ENCODE results near the gene DHX30.
"Not testable (repeated sequence)": the region's sequence is repeated elsewhere in the genome, so short reads cannot be mapped to it uniquely, and the experiment has no call there.

The DHX30 gene, protein sequence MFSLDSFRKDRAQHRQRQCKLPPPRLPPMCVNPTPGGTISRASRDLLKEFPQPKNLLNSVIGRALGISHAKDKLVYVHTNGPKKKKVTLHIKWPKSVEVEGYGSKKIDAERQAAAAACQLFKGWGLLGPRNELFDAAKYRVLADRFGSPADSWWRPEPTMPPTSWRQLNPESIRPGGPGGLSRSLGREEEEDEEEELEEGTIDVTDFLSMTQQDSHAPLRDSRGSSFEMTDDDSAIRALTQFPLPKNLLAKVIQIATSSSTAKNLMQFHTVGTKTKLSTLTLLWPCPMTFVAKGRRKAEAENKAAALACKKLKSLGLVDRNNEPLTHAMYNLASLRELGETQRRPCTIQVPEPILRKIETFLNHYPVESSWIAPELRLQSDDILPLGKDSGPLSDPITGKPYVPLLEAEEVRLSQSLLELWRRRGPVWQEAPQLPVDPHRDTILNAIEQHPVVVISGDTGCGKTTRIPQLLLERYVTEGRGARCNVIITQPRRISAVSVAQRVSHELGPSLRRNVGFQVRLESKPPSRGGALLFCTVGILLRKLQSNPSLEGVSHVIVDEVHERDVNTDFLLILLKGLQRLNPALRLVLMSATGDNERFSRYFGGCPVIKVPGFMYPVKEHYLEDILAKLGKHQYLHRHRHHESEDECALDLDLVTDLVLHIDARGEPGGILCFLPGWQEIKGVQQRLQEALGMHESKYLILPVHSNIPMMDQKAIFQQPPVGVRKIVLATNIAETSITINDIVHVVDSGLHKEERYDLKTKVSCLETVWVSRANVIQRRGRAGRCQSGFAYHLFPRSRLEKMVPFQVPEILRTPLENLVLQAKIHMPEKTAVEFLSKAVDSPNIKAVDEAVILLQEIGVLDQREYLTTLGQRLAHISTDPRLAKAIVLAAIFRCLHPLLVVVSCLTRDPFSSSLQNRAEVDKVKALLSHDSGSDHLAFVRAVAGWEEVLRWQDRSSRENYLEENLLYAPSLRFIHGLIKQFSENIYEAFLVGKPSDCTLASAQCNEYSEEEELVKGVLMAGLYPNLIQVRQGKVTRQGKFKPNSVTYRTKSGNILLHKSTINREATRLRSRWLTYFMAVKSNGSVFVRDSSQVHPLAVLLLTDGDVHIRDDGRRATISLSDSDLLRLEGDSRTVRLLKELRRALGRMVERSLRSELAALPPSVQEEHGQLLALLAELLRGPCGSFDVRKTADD

DNA sequence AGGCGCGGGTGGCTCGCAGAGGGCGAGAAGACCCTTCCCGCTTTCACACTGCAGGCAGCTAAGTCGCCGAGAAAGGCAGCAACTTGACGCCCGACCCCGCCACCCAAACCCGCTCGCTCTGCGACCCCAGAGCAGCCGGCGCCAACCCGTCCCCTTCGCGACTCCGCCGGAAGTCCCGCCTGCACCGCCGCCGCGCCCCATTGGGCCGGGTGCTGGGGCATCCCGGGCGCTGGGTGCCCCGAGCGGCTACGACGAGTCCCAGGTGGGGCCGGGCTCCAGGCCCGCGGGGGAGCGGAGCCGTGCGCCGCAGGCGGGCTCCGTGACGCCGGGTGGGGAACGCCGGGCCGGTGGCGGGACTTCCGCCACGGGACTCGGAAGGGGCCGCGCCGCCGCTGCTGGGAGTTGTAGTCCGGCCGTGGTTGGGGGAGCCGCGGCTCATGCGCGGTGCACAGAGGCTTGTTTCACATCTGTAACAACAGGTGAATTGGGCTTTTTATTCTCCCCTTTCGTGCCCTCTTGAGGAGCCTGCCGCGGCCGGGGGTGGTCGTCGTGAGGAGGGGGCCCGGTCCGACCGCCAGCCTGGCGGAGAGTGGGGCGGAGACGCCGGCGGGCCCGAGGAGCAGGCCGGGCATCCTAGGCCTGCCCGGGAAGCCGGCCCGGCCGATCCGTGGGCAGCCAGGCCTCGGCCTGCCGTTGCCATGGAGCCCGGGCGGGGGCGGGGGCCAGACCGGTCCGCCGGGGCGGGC is at the start of gene DHX30:
Gene DHX30, plus strand, starts transcription at position 405 of the 746 bp plus-strand sequence. CDS start 7,546 bp downstream, outside the sequence.
- DNase-seq: peak; percentile 93

DNA sequence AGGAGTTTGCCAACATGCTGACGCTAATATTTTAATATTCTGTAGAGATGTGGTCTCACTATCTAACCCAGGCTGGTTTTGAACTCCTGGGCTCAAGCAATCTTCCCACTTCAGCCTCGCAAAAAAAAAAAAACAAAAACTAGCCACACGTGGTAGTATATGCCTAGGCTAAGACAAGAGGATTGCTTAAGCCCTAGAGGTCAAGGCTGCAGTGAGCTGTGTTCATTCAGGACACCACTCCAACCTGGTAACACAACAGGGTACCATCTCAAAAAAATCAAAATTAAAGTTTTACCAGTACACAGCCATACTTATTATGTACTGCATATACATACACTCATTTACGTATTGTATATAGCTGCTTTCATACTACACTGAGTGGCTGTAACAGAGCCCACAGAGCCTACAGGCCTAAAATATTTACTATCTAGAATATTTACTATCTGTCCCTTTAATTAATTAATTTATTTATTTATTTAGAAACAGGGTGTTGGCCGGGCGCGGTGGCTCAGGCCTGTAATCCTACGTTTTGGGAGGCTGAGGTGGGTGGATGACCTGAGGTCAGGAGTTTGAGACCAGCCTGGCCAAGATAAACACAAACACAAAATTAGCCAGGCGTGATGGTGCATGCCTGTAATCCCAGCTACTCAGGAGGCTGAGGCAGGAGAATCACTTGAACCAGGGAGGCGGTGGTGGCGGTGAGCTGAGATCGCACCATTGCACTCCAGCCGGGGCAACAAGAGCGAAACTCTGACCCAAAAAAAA is 44.5 kb upstream of the DHX30 start:
- DNase-seq: no peak

DNA sequence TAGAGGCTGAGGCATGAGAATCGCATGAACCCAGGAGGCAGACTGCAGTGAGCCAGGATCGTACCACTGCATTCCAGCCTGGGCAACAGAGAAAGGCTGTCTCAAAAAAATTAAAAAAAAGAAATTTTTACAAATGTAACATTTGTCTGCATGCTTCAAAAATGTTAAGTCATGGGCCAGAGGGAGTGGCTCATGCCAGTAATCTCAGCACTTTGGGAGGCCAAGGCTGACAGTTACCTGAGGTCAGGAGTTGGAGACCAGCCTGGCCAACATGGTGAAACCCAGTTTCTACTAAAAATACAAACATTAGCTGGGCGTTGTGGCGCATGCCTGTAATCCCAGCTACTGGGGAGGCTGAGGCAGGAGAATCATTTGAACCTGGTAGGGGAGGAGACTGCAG is 42.7 kb upstream of the DHX30 start:
- DNase-seq: not testable (repeated sequence)

DNA sequence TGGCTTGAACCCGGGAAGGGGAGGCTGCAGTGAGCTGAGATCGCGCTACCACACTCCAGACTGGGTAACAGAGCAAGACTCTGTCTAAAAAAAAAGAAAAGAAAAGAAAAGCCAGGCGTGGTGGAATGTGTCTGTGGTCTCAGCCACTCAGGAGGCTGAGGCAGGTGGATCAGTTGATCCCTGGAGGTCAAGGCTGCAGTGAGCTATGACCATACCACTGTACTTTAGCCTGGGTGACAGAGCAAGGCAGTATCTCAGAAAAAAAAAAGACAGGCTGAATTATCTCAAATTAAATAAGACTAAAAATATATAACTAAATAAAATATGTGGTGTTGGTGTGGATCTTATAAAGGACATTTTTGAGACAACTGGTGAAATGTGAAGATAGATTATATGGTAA is 41.9 kb upstream of the DHX30 start:
- DNase-seq: no peak

DNA sequence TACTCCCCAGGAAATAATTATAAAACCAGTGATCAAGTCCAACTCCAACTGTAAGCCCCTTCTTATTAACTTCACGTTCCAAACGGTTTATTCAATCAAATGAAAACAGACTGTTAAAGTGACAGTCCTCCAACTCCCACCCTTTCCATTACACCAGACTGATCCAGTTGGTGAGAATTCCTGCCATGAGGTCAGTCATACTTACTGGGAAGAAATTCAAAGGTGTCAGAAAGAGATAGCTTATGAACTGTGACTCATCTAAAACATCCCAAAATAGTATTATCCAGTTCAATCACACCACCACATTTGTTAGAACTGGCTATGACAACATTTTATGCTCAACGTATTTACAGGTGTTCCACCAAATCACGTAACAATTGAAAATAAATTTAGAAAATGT is 40.7 kb upstream of the DHX30 start:
- no peak for DNase-seq

DNA sequence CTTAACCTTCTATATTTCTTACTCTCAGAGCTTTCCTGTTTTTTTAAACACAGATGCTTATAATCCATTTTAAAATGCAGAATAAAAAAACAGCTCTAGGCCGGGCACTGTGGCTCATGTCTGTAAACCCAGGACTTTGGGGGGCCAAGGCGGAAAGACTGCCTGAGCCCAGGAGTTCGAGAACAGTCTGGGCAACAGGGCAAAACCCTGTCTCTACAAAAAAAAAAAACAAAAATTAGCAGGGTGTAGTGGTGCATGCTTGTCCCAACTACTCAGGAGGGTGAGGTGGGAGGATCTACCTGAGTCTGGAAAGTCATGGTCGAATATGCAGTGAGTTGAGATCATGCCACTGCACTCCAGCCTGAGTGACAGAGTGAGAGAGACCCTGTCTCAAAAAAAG is 36.8 kb upstream of the DHX30 start:
- no peak for DNase-seq

DNA sequence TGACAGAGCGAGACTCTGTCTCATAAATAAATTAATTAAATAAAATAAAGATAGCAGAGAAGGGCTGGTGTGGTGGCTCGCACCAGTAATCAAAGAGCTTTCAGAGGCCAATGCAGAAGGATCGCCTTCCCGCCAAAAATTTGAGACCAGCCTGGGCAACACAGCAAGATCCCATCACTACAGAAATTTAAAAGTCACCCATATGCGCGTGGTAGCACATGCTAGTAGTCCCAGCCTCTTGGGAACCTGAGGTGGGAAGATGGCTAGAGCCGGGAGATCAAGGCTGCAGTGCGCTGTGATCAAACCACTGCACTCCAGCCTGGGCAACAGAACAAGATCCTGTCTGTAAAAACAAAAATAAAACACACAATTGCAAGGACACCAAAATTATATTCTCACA is 30.9 kb upstream of the DHX30 start:
- DNase-seq: no peak

DNA sequence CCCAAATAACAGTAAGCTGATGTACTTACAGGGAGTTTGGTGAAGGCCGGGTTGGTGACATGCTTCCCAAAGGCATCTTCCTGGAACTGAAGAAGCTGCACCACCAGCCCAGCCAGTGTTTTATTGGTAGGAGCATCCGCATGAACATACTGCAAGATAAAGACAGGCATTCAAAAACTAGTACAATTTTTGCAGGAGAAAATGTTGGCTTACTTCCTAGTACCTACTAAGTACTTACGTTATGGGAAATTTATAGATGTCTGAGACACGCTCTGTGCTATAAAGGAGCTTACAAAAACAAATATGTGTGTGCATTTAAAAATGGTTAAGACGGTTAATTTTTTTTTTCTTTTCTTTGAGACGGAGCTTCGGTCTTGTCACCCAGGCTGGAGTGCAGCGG is 30.1 kb upstream of the DHX30 start:
- DNase-seq: no peak

DNA sequence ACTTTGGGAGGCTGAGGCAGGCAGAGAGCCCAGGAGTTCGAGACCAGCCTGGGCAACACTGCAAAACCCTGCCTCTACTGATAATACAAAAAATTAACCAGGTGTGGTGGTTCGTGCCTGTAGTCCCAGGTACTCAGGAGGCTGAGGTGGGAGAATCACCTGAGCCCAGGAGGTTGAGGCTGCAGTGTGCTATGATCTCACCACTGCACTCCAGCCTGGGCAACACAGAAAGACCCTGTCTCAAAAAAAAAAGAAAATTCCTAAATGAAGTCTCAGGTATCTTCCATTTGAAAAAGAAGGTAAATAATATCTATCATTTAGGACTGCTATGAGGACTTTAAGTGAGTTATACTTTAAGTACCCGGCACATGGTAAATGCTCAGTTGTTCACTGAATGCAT is 24.2 kb upstream of the DHX30 start:
- no peak for DNase-seq

DNA sequence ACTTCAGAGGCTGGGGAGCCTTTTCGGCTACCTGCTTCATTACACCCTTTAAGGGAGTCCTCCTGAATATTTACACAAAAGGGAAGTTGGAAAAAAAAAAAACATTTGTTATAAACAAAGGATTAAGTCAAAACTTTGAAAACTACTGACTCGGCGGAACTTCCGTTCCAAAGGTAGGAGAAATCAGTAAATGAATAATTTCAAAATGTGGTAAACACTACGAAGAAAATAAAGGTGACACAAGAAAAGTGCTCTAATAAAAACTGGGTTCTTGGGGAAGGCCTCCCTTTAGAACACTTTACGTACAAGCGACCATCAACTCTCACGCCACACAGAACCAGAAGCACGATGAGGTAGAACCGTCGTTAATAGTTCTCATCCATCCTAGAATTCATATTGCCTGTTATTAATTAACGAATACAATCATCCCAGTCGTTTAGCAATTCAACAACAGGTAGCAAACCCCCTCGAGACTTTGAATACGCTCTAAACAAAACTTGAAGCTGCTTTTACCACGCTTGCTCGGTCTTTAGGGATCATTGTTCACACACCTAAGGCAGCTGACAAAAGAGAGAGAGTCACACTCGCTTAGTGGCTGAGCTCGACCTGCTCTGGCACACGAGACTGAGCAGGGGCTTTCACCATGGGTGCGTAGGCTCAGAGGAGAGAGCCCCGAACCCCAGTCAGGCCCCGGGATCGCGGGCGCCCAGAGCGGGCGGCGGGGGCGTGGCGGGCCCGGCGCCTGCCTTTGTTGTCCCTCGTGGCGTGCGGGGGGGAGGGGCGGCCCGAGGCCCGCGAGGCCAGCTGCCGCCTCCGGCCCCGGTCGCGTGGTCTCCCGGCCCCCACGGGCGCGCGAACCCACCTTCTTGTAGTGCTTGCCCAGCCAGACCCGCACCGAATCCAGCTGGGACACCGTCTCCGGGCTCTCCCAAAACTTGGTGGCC is 21.9 kb upstream of the DHX30 start:
- no peak for DNase-seq

DNA sequence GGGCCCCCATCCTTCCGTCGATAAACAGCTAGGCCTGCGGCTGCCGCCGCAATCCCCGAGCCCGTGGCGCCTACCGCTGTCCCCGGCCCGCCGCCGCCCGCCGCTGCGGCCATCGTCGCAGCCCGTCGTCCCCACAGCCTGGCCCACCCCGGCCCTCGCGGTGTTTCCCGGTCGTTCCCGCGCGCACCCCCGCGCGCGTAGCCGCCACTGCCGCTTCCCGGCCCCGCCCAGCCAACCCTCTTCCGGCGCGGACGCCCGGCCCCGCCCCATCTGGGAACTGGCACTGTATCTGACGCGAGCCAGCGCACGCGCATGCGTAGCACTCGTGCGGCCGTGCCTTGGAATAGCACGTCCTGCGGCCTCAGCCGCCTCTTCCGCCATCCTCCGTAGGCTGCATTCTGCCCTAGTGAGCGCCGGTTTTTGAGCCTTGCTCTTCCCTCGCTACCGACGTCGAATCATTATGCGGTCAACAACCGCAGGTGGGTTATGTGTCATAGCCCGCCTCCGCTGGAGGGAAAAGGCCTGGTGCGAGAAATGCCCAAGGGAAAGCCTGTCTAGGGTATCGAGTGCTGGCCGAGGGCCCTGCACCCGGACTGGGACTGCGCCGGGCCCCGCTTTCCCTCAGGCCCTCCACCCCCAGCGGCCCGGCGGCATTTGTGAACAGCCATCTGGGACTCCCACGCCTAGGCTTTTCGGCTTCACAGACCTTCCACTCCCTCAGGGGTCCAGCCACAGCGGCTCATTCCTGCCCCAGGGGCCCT is 21.1 kb upstream of the DHX30 start, which contains the start of gene SMARCC1:
Gene SMARCC1, minus strand, starts transcription at position 209 of the 761 bp plus-strand sequence. Its CDS starts 96 bp downstream, at position 113.
- peak; percentile 99 for DNase-seq

DNA sequence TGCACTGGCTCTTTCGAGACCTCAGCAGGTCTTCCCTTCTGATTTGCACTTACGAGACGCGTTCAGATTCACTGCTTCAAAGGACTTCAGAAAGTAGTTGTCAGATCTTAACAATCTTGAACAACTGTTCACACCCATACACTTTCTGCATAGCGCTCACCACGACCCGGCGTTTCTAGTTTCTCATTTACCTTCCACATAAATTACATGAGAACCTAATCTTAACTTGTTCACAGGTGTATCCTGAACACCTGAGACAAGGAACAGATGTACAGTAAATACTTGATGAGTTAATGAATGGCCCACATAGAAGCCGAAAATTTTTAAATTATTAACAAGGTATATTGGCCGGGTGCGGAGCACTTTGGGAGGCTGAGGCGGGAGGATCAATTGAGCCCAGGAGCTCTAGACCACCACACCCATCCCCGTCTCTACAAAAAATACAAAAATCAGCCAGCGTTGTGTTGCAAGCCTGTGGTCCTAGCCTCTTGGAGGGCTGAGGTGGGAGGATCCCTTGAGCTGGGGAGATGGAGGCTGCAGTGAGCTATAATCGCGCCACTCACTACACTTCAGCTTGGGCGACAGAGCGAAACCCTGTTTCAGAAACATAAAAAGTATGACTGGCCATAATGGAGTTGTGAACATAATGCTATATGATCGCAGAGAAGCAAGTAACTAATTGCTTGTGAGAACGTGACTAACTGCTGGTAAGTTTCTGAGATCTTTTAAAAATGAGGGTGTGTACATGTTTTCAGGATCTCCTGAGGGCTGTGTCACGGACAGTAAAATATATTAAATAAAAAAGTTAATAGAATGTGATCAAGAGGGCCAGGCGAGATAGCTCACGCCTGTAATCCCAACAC is 20.3 kb upstream of the DHX30 start:
- no peak for DNase-seq

DNA sequence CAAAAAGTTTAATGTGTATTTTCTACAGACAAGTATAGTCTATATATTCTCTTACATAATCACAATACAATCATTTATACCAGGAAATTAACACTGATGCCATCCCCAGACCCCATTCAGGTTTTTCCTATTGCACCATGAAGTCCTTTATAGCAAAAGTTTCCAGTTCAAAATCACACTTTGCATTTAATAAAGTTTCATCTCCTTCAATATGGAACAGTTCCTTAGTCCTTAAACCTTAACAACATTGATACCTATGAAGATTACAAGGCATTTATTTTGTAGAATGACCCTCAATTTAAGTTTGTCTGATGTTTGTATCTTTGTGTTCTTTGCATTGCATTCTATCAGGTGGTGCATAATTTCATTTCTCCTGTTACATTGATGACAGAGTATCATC is 19.3 kb upstream of the DHX30 start:
- no peak for DNase-seq

DNA sequence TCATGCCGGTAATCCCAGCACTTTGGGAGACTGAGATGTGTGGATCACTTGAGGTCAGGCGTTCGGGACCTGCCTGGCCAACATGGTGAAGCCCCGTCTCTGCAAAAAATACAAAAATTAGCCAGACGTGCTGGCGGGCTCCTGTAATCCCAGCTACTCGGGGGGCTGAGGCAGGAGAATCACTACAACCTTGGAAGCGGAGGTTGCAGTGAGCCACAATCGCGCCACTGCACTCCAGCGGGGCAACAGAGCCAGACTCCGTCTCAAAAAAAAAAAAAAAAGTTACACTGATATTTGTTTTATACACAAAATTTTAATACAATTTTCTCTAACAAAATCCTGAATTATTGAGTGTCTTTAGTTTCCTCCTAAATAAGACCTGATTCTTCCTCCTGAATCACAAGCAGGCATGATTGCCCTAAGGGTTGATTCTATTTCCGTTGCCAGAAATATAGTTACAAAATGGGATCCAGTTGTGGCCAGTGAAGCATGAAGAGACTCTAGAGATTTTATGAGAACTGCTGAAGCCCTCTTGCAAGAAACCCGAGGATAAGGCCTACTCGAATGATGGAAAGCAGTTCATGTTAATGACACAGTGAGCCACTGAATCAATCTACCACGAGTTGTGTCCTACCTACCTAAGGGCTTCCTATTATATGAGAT is 11.6 kb upstream of the DHX30 start:
- DNase-seq: no peak

DNA sequence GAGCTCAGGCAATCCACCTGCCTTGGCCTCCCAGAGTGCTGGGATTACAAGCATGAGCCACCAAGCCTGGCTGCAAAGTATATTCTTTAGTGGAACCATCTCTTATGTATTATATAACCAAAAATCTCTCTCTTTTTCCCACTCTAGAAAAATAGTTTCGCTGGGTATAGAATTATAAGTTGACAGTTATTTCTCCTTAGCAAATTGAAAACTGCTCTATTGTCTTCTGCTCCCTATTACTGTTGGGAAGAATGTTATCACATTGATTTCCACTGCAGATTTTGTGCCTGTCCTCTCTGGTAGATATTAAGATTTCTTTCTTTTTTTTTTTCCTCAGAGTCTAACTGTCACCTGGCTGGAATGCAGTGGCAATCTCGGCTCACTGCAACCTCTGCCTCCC is 10.2 kb upstream of the DHX30 start:
- no peak for DNase-seq

DNA sequence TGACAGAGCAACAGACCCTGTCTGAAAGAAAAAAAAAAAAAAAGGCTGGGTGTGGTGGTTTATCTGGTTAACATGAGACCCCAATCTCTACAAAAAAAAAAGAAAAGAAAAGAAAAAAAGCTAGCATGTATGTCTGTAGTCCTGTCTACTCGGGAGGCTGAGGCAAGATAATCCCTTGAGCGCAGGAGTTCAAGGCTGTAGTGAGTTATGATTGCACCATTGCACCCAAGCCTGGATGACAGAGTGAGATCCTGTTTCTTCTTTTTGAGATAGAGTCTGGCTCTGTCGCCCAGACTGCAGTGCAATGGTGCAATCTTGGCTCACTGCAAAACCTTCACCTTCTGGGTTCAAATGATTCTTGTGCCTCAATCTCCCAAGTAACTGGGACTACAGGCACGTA is 8.4 kb upstream of the DHX30 start:
- DNase-seq: no peak

DNA sequence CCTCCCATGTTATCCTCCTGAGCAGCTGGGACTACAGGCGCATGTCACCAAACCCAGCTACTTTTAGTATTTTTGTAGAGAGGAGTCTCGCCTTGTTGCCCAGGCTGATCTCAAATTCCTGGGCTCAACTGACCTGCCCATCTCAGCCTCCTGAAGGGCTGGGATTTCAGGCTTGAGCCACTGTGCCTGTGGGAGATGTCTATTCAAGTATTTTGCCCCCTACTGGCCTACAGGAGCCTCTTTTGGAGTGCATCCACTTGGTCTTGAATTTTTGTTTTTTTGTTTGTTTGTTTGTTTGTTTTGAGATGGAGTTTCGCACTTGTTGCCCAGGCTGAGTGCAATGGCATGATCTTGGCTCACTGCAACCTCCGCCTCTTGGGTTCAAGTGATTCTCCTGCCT is 3.2 kb upstream of the DHX30 start:
- peak; percentile 73 for DNase-seq

DNA sequence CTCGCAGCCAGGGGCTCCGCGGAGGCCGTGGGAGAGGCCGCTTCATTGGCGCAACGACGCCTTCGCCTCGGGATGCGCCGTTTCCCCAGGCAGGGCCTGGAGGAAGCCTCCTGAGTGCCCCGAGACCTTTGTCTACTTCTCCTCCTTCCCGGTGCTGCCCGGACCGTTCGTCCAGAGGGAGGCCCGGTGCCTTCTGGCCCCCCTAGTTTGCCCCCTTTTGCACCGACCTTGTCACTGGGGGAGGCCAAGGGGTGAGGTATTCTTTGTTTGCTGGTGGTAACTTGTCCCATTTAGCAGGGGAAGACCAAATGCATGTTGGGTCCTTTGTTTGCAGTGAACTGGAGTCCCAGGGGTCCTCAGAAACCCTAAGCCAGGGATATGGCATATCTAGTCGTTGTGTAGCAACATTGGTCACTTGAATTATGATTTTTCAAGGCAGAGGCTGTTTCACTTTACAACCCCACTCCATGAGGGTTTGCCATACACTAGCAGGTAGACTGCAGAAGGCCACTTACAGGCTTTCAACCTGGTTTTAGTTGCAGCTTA is 615 bp downstream of the DHX30 start:
- no peak for DNase-seq
